Daoy (cell line): ENCODE data around the gene TRIM37. TPM values are rescaled to one million over a fixed set of nuclear protein-coding genes. Genes with fewer than 3 reads are reported as not detected.

ENCODE experiments used
- DNase-seq: peaks from one replicate; pipeline ENCODE4 v3.0.0-alpha.2; 2015; ENCODE audit warnings: low read depth
- total RNA-seq: library from RNA; depleted of rRNA; stranded (reverse); fragments of >200 nt; shearing (Covaris generic); gene quantifications from 2 replicates; pipeline ENCODE4 v1.2.3, GENCODE V29; 2014

TRIM37 gene
- total RNA-seq, 1 experiment from 2014 or later = 20.9 TPM

GRCh38 chr17:59038734-59039133 is 67.9 kb downstream of the TRIM37 start:
- no peak for DNase-seq

- no peak for DNase-seq
Observed at GRCh38 chr17:59037960-59038359, 68.7 kb downstream of the TRIM37 start.

- no peak for DNase-seq
Observed at GRCh38 chr17:59030811-59031210, 75.9 kb downstream of the TRIM37 start.

- DNase-seq = no peak
Observed at GRCh38 chr17:59028328-59028727, 78.4 kb downstream of the TRIM37 start.

- DNase-seq = no peak
Observed at GRCh38 chr17:59027750-59028149, 78.9 kb downstream of the TRIM37 start.

- DNase-seq = no peak
Observed at GRCh38 chr17:59026176-59026939, 80.3 kb downstream of the TRIM37 start.

GRCh38 chr17:59024916-59025315 is 81.8 kb downstream of the TRIM37 start:
- no peak for DNase-seq

- no peak for DNase-seq
Observed at GRCh38 chr17:59018019-59018418, 88.7 kb downstream of the TRIM37 start.

- no peak for DNase-seq
Observed at GRCh38 chr17:59011975-59012374, 94.7 kb downstream of the TRIM37 start.

GRCh38 chr17:59010026-59010425 is 96.7 kb downstream of the TRIM37 start:
- no peak for DNase-seq

- DNase-seq = no peak
Observed at GRCh38 chr17:59008737-59009136, 97.9 kb downstream of the TRIM37 start.

- no peak for DNase-seq
Observed at GRCh38 chr17:59007995-59008394, 98.7 kb downstream of the TRIM37 start.

GRCh38 chr17:59004338-59005111 is 102.2 kb downstream of the TRIM37 start:
- peak; percentile 40 for DNase-seq

GRCh38 chr17:59003860-59004259 is 102.8 kb downstream of the TRIM37 start:
- DNase-seq = no peak

- DNase-seq = peak; percentile 13
Observed at GRCh38 chr17:59002848-59003247, 103.8 kb downstream of the TRIM37 start.

GRCh38 chr17:59002126-59002525 is 104.6 kb downstream of the TRIM37 start:
- no peak for DNase-seq

GRCh38 chr17:59001158-59001814 is 105.4 kb downstream of the TRIM37 start:
- DNase-seq = peak; percentile 25

- no peak for DNase-seq
Observed at GRCh38 chr17:59000022-59000421, 106.7 kb downstream of the TRIM37 start.

- no peak for DNase-seq
Observed at GRCh38 chr17:58999500-58999899, 107.2 kb downstream of the TRIM37 start.

- DNase-seq = no peak
Observed at GRCh38 chr17:58998871-58999270, 107.8 kb downstream of the TRIM37 start.

GRCh38 chr17:58997756-58998553 is 108.7 kb downstream of the TRIM37 start:
- no peak for DNase-seq

- no peak for DNase-seq
Observed at GRCh38 chr17:58996968-58997367, 109.7 kb downstream of the TRIM37 start.
